Ishikawa (cell line): ENCODE measurements around the gene DBF4B.

Experiments
- CEBPB ChIP-seq: IDR thresholded peaks from 2 replicates; pipeline ENCODE4 v1.6.1; 2012
- EGR1 ChIP-seq: IDR thresholded peaks from 2 replicates; pipeline ENCODE4 v1.6.1; 2012
- EP300 ChIP-seq: IDR thresholded peaks from 2 replicates; pipeline ENCODE4 v1.6.1; 2012; ENCODE audit warnings: borderline replicate concordance
- FOXM1 ChIP-seq: IDR thresholded peaks from 2 replicates; pipeline ENCODE4 v1.6.1; 2012; ENCODE audit warnings: low read depth, borderline replicate concordance
- NFIC ChIP-seq: IDR thresholded peaks from 2 replicates; pipeline ENCODE4 v1.6.1; 2012
- REST ChIP-seq: IDR thresholded peaks from 2 replicates; pipeline ENCODE4 v1.6.1; 2012; ENCODE audit warnings: low read depth, mild to moderate bottlenecking
- TAF1 ChIP-seq: IDR thresholded peaks from 2 replicates; pipeline ENCODE4 v1.6.1; 2012; ENCODE audit warnings: low read depth, mild to moderate bottlenecking

- no peak for TF ChIP-seq REST
- no peak for TF ChIP-seq TAF1
- TF ChIP-seq NFIC = no peak
- TF ChIP-seq CEBPB = no peak
- no peak for TF ChIP-seq EGR1
- TF ChIP-seq FOXM1 = no peak
- no peak for TF ChIP-seq EP300
These were observed 39.1 kb downstream of the DBF4B start for GRCh38 chr17:44747566-44747965.
